H1 (cell line): ENCODE measurements around the gene CCS. TPM values are rescaled to one million over a fixed set of nuclear protein-coding genes. Genes with fewer than 3 reads are reported as not detected.

Experiments used
- BCL11A ChIP-seq, 2 experiments: IDR thresholded peaks; one replicate each; pipeline ENCODE4 v1.6.1; 2011; ENCODE audit warnings: low read depth in 2 of 2, low read length in 2 of 2, mild to moderate bottlenecking in 2 of 2
- CEBPB ChIP-seq: IDR thresholded peaks from 2 replicates; pipeline ENCODE4 v1.6.1; 2012; ENCODE audit warnings: low read depth, low read length
- CTCF ChIP-seq, 3 experiments: IDR thresholded peaks; 1 replicate in 2 of 3; 2 replicates in 1 of 3; pipeline versions ENCODE4 v1.5.1 to v1.6.1; 2011; ENCODE audit warnings: low read length in 3 of 3, mild to moderate bottlenecking in 3 of 3, inconsistent platforms in 2 of 3, low read depth in 1 of 3, moderate library complexity in 1 of 3; ENCODE audit not compliant: insufficient read depth in 1 of 3; ENCODE audit errors: control extremely low read depth in 1 of 3
- EZH2 ChIP-seq: fragments of 200-600 bp; sonication (generic); IDR thresholded peaks from 2 replicates; pipeline ENCODE4 v1.7.1; 2012; ENCODE audit warnings: low read depth, mild to moderate bottlenecking, moderate library complexity, low read length, inconsistent platforms; ENCODE audit not compliant: severe bottlenecking
- FOSL1 ChIP-seq: IDR thresholded peaks from 2 replicates; pipeline ENCODE4 v1.6.1; 2011; ENCODE audit warnings: mild to moderate bottlenecking, low read depth, low read length, moderate library complexity; ENCODE audit not compliant: insufficient read depth
- JUN ChIP-seq: IDR thresholded peaks from 2 replicates; pipeline ENCODE4 v1.6.1; 2011; ENCODE audit warnings: low read depth, mild to moderate bottlenecking, improper control_type of control experiment, low read length
- JUND ChIP-seq: IDR thresholded peaks from 2 replicates; pipeline ENCODE4 v1.6.1; 2011; ENCODE audit warnings: mild to moderate bottlenecking, improper control_type of control experiment, low read length
- MAFK ChIP-seq: IDR thresholded peaks from 2 replicates; pipeline ENCODE4 v1.6.1; 2012; ENCODE audit warnings: low read depth, mild to moderate bottlenecking, improper control_type of control experiment, low read length
- PHF8 ChIP-seq: fragments of 200-600 bp; sonication (generic); conservative IDR thresholded peaks from 2 replicates; pipeline ENCODE4 v1.7.1; 2012; ENCODE audit warnings: low read depth, mild to moderate bottlenecking, inconsistent platforms, low read length, moderate library complexity
- POLR2A ChIP-seq, 2 experiments: IDR thresholded peaks; 1 replicate in 1 of 2; 2 replicates in 1 of 2; pipeline ENCODE4 v1.6.1; 2011; ENCODE audit warnings: low read depth in 2 of 2, low read length in 2 of 2, mild to moderate bottlenecking in 2 of 2; ENCODE audit errors: control extremely low read depth in 1 of 2
- POLR2AphosphoS5 ChIP-seq: IDR thresholded peaks from 2 replicates; pipeline ENCODE4 v1.6.1; 2011; ENCODE audit warnings: low read depth, low read length
- POU5F1 ChIP-seq: IDR thresholded peaks from 2 replicates; pipeline ENCODE4 v1.6.1; 2011; ENCODE audit warnings: low read depth, mild to moderate bottlenecking, low read length, moderate library complexity
- RAD21 ChIP-seq, 2 experiments: IDR thresholded peaks in 1 of 2; conservative IDR thresholded peaks in 1 of 2; 2 replicates each; pipeline ENCODE4 v1.6.1; 2011; ENCODE audit warnings: low read depth in 2 of 2, low read length in 2 of 2, improper control_type of control experiment in 1 of 2, inconsistent platforms in 1 of 2, mild to moderate bottlenecking in 1 of 2, moderate library complexity in 1 of 2
- RXRA ChIP-seq: IDR thresholded peaks from 2 replicates; pipeline ENCODE4 v1.6.1; 2011; ENCODE audit warnings: low read depth, mild to moderate bottlenecking, low read length, moderate library complexity; ENCODE audit not compliant: insufficient read depth
- SP2 ChIP-seq: IDR thresholded peaks from 2 replicates; pipeline ENCODE4 v1.6.1; 2012; ENCODE audit warnings: mild to moderate bottlenecking, low read length, inconsistent platforms
- TAF1 ChIP-seq: IDR thresholded peaks from 2 replicates; pipeline ENCODE4 v1.6.1; 2011; ENCODE audit warnings: mild to moderate bottlenecking, low read depth, low read length
- USF2 ChIP-seq: IDR thresholded peaks from 2 replicates; pipeline ENCODE4 v1.6.1; 2011; ENCODE audit warnings: low read length, improper control_type of control experiment
- YY1 ChIP-seq: IDR thresholded peaks from 2 replicates; pipeline ENCODE4 v1.6.1; 2011; ENCODE audit warnings: low read depth, mild to moderate bottlenecking, low read length
- polyA plus RNA-seq, 7 experiments: library from polyadenylated mRNA; depleted of rRNA in 3 of 7; stranded (reverse) in 5 of 7; unstranded in 2 of 7; fragments of >200 nt in 5 of 7; fragments of 200-250 nt in 2 of 7; gene quantifications; 1 replicate in 5 of 7; 2 replicates in 1 of 7; 4 replicates in 1 of 7; pipeline versions ENCODE4 v1.2.1 to v1.2.3, GENCODE V29; 2011 to 2013; ENCODE audit warnings: missing spikeins in 2 of 7, mixed read lengths in 2 of 7
- total RNA-seq: library from RNA; stranded (reverse); fragmentation: NEBNext Ultra II Directional; extraction: Animal tissue kit (Norgen Biotek cat#: 25700); gene quantifications from 2 replicates; pipeline ENCODE4 v1.2.1, GENCODE V29; 2021
- TF ChIP-seq, protein P1 (sequence below): IDR thresholded peaks from 2 replicates; pipeline ENCODE4 v1.6.1; 2012; ENCODE audit warnings: low read length, inconsistent platforms

CCS gene
- total and polyA plus RNA-seq, 2 of the 8 experiments (the other 6 are each of a cell fraction or from before 2014, with no cell fraction given), result 37.1 to 37.7 TPM

DNA sequence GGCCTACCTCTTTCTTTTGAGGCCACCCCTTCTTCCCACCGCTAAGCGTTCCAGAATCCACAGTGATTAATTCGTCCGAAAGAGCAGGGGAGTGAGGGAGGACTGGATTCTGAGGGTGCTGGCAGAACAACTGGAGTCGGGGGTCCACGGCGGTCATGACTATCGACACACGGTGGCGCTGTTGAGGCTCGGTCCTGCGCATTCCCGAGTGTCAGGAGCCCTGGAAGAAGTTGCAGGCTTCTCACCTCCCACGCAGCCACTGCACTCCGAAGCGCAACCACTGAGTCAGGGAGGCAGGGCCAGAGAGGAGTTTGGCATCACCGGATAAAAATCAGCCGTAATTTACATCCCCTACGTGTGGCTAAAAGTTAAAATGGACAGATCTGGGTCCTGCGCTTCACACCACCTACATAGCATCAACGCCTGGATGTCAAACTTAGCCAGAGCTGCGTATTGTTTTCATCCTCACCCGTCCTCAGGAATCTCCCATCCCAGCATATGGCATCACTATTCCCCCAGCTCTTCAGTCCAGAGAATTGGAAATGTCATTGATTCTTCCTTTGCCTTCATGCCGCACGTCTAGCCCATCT, 13.9 kb upstream of the CCS start (continued):
- TF ChIP-seq BCL11A (IDR thresholded peaks at IDR 0.05; ENCODE audit: low read depth in 2 of 2, low read length in 2 of 2), result no peak
- peak; percentile 81 to 94 (median 90) for TF ChIP-seq CTCF (IDR thresholded peaks at IDR 0.05; ENCODE audit: control extremely low read depth in 1 of 3, insufficient read depth in 1 of 3, low read depth in 1 of 3, low read length in 3 of 3)
- TF ChIP-seq EZH2, result no peak
- peak; percentile 54; the same call in 1 of the 2 replicates for TF ChIP-seq YY1
- no peak for TF ChIP-seq JUND
- TF ChIP-seq, protein P1, sequence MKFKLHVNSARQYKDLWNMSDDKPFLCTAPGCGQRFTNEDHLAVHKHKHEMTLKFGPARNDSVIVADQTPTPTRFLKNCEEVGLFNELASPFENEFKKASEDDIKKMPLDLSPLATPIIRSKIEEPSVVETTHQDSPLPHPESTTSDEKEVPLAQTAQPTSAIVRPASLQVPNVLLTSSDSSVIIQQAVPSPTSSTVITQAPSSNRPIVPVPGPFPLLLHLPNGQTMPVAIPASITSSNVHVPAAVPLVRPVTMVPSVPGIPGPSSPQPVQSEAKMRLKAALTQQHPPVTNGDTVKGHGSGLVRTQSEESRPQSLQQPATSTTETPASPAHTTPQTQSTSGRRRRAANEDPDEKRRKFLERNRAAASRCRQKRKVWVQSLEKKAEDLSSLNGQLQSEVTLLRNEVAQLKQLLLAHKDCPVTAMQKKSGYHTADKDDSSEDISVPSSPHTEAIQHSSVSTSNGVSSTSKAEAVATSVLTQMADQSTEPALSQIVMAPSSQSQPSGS, result no peak
- peak; percentile 75 to 78 for TF ChIP-seq RAD21 (IDR thresholded peaks at IDR 0.05 in 1 of 2, conservative IDR thresholded peaks at IDR 0.05 in 1 of 2; ENCODE audit: low read depth in 2 of 2, low read length in 2 of 2)
- TF ChIP-seq MAFK, result no peak
- no peak for TF ChIP-seq TAF1
- TF ChIP-seq RXRA, result 0 out of 2 replicates have a peak, but pooled peaks have one; percentile 13
- TF ChIP-seq POLR2A (IDR thresholded peaks at IDR 0.05; ENCODE audit: control extremely low read depth in 1 of 2, low read depth in 2 of 2, low read length in 2 of 2), result no peak
- no peak for TF ChIP-seq POLR2AphosphoS5
- no peak for TF ChIP-seq SP2
- TF ChIP-seq USF2, result no peak
- TF ChIP-seq FOSL1, result no peak
- no peak for TF ChIP-seq JUN
- TF ChIP-seq PHF8, result no peak
- no peak for TF ChIP-seq POU5F1
- TF ChIP-seq CEBPB, result no peak
